ENCODE data around the gene CECR2. TPM values are rescaled to one million over a fixed set of nuclear protein-coding genes. Genes with fewer than 3 reads are reported as not detected.
A peak's percentile ranks its signal among the peaks of the same experiment; 100 is the strongest.

The CECR2 gene
- total and polyA plus RNA-seq, 4 donors = 1.1 to 14.5 (median 7.7) TPM

DNA sequence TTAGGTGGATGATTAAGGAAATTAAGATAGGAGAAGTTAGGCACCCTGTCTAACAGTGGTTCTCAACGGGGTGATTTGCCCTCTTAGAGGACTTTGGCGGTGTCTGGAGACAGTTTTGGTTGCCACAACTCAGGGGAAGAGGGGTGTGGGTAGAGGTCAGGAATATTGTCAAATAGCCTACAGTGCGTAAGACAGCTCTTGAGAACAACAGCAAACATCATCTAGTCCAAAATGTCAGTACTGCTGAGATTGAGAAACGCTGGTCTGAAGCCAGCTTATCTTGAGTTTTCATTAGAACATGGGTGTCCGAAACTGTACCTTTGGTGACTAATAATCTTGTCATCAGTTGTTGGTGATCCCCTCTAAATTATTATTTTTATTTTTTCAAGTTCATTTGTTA lies 38.4 kb downstream of the CECR2 start:
- Histone ChIP-seq H3K36me3 (ENCODE audit: control insufficient read depth in 4 of 4, insufficient read depth in 4 of 4, low read length in 4 of 4) (no peaks in the 10 kb centered on the region), H3K4me3 (no peak overlapping the region), H3K4me1 (ENCODE audit: control insufficient read depth in 5 of 5, insufficient read depth in 5 of 5, low read length in 5 of 5) (peaks cover 0 to 54% (median 28%) of the 10 kb centered on the region in 5 donors), H3K27ac (ENCODE audit: low read depth in 1 of 2, low read length in 1 of 2) (peak overlapping the region; percentile 39 to 85), H3K9ac (ENCODE audit: insufficient read depth in 1 of 2, low read length in 2 of 2) (no peak overlapping the region), H3K27me3 (ENCODE audit: control insufficient read depth in 3 of 3, insufficient read depth in 3 of 3, low read length in 2 of 3) (no peaks in the 10 kb centered on the region), H3K9me3 (ENCODE audit: control insufficient read depth in 4 of 4, insufficient read depth in 3 of 4, low read length in 3 of 4) (no peaks in the 10 kb centered on the region)
- 67 to 79% methylated on average over 5 of the region's 5 CpGs for WGBS, 2 donors
- ATAC-seq (ENCODE audit: insufficient read depth, low FRiP score) (peak; percentile 49), DNase-seq (peak in 1 of 3 donors; percentile 63)
- TF ChIP-seq, protein P1, sequence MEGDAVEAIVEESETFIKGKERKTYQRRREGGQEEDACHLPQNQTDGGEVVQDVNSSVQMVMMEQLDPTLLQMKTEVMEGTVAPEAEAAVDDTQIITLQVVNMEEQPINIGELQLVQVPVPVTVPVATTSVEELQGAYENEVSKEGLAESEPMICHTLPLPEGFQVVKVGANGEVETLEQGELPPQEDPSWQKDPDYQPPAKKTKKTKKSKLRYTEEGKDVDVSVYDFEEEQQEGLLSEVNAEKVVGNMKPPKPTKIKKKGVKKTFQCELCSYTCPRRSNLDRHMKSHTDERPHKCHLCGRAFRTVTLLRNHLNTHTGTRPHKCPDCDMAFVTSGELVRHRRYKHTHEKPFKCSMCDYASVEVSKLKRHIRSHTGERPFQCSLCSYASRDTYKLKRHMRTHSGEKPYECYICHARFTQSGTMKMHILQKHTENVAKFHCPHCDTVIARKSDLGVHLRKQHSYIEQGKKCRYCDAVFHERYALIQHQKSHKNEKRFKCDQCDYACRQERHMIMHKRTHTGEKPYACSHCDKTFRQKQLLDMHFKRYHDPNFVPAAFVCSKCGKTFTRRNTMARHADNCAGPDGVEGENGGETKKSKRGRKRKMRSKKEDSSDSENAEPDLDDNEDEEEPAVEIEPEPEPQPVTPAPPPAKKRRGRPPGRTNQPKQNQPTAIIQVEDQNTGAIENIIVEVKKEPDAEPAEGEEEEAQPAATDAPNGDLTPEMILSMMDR (IDR thresholded peaks at IDR 0.05; ENCODE audit: control extremely low read depth, extremely low read depth) = no peak

DNA sequence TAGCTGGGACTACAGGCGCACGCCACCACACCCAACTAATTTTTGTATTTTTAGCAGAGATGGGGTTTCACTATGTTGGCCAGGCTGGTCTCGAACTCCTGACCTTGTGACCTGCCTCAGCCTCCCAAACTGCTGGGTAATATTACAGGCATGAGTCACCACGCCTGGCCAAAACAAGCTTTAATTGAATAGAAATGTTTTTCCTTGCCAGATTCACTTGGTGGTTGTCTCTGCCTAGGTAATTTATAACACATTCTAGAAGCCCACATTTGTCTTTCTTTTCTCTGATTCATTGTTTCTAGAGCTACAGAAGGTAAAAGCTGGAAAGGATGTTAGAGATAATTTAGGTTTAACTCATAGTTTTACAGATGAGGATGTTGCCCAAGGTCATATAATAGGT lies 41.3 kb downstream of the CECR2 start:
- H3K9me3 ChIP-seq (ENCODE audit: control insufficient read depth in 4 of 4, insufficient read depth in 3 of 4, low read length in 3 of 4) = no peaks in the 10 kb centered on the region
- no peak for ATAC-seq (ENCODE audit: insufficient read depth, low FRiP score)
- H3K9ac ChIP-seq (ENCODE audit: insufficient read depth in 1 of 2, low read length in 2 of 2) = no peak overlapping the region
- H3K27ac ChIP-seq (ENCODE audit: low read depth in 1 of 2, low read length in 1 of 2) = no peak overlapping the region
- no peak overlapping the region for H3K4me3 ChIP-seq
- TF ChIP-seq, protein P1 (IDR thresholded peaks at IDR 0.05; ENCODE audit: control extremely low read depth, extremely low read depth) = no peak
- 93% methylated on average over 4 of the region's 4 CpGs for WGBS, 2 donors
- H3K4me1 ChIP-seq (ENCODE audit: control insufficient read depth in 5 of 5, insufficient read depth in 5 of 5, low read length in 5 of 5) = peaks cover 0 to 50% (median 29%) of the 10 kb centered on the region in 5 donors
- no peaks in the 10 kb centered on the region for H3K36me3 ChIP-seq (ENCODE audit: control insufficient read depth in 4 of 4, insufficient read depth in 4 of 4, low read length in 4 of 4)
- H3K27me3 ChIP-seq (ENCODE audit: control insufficient read depth in 3 of 3, insufficient read depth in 3 of 3, low read length in 2 of 3) = no peaks in the 10 kb centered on the region
- DNase-seq = no peak

DNA sequence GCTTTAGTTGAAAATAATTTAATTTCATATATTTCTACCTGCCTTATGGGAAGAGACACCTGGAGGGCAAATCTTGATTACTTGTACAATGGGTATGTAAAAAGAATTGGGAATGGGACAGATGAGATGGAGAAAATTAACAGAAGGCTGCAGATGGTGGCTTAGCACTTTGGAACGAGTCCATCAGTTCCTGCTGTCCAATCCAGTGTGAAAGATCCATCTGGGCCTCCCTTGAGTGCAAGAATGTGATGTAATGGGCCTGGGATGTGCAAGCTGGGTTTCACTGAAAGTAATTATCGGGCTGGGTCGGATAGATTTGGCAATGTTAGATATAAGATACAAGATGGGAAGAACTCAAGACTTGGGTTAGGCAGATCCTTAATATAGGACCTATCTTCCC lies 42.0 kb downstream of the CECR2 start:
- no peaks in the 10 kb centered on the region for H3K36me3 ChIP-seq (ENCODE audit: control insufficient read depth in 4 of 4, insufficient read depth in 4 of 4, low read length in 4 of 4)
- no peak overlapping the region for H3K9ac ChIP-seq (ENCODE audit: insufficient read depth in 1 of 2, low read length in 2 of 2)
- peak; percentile 47 to 73 (median 70) for DNase-seq
- H3K9me3 ChIP-seq (ENCODE audit: control insufficient read depth in 4 of 4, insufficient read depth in 3 of 4, low read length in 3 of 4) = no peaks in the 10 kb centered on the region
- TF ChIP-seq, protein P1 (IDR thresholded peaks at IDR 0.05; ENCODE audit: control extremely low read depth, extremely low read depth) = no peak
- WGBS, 2 donors = 57 to 84% methylated on average over 3 of the region's 3 CpGs
- H3K27me3 ChIP-seq (ENCODE audit: control insufficient read depth in 3 of 3, insufficient read depth in 3 of 3, low read length in 2 of 3) = no peaks in the 10 kb centered on the region
- peaks cover 0 to 49% (median 29%) of the 10 kb centered on the region in 5 donors for H3K4me1 ChIP-seq (ENCODE audit: control insufficient read depth in 5 of 5, insufficient read depth in 5 of 5, low read length in 5 of 5)
- H3K27ac ChIP-seq (ENCODE audit: low read depth in 1 of 2, low read length in 1 of 2) = no peak overlapping the region
- no peak overlapping the region for H3K4me3 ChIP-seq
- no peak for ATAC-seq (ENCODE audit: insufficient read depth, low FRiP score)

DNA sequence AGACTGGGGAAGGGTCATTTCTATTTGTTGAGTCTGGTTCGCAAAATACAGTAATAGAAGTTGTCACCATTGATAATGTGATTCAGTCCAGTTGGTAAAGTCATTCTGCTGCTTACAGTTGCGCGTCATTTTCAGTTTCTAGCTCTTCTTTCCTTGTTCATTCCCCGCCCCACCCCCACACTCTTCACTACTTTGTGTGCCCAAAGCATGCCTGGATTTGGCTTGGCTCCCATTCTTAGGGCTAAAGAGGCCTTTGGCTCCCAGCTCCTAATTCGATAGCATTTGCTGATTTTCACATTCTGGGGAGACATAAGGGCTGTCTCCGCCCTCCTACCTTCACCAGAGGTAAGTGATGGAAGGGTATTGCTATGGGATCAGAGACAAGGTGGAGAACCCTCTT lies 43.0 kb downstream of the CECR2 start:
- Histone ChIP-seq H3K27ac (ENCODE audit: low read depth in 1 of 2, low read length in 1 of 2) (no peak overlapping the region), H3K27me3 (ENCODE audit: control insufficient read depth in 3 of 3, insufficient read depth in 3 of 3, low read length in 2 of 3) (no peaks in the 10 kb centered on the region), H3K36me3 (ENCODE audit: control insufficient read depth in 4 of 4, insufficient read depth in 4 of 4, low read length in 4 of 4) (no peaks in the 10 kb centered on the region), H3K9me3 (ENCODE audit: control insufficient read depth in 4 of 4, insufficient read depth in 3 of 4, low read length in 3 of 4) (no peaks in the 10 kb centered on the region), H3K4me1 (ENCODE audit: control insufficient read depth in 5 of 5, insufficient read depth in 5 of 5, low read length in 5 of 5) (peaks cover 0 to 39% (median 24%) of the 10 kb centered on the region in 5 donors), H3K9ac (ENCODE audit: insufficient read depth in 1 of 2, low read length in 2 of 2) (no peak overlapping the region), H3K4me3 (no peak overlapping the region)
- TF ChIP-seq, protein P1 (IDR thresholded peaks at IDR 0.05; ENCODE audit: control extremely low read depth, extremely low read depth) = no peak
- WGBS, 2 donors = 67 to 85% methylated on average over 6 of the region's 6 CpGs
- DNase-seq (peak; percentile 66 to 70 (median 66)), ATAC-seq (ENCODE audit: insufficient read depth, low FRiP score) (peak; percentile 5)
